GM18502 (cell line): ENCODE measurements around the gene IGFBP4.

Experiments
- ATAC-seq: cut with Tn5 transposase; IDR thresholded peaks from one replicate; pipeline ENCODE4 v1.9.1; 2021; ENCODE audit warnings: mild to moderate bottlenecking; ENCODE audit not compliant: unreplicated experiment, poor library complexity

The IGFBP4 gene

GRCh38 chr17:40469805-40470675, 26.8 kb downstream of the IGFBP4 start:
- ATAC-seq, result no peak

GRCh38 chr17:40470932-40471828, 27.9 kb downstream of the IGFBP4 start:
- ATAC-seq, result no peak

- ATAC-seq, result no peak
Measured at GRCh38 chr17:40471846-40472732, 28.8 kb downstream of the IGFBP4 start.

GRCh38 chr17:40472733-40473452, 29.6 kb downstream of the IGFBP4 start:
- ATAC-seq, result no peak

GRCh38 chr17:40473573-40474365, 30.5 kb downstream of the IGFBP4 start:
- no peak for ATAC-seq

- ATAC-seq, result no peak
Measured at GRCh38 chr17:40474419-40475002, 31.3 kb downstream of the IGFBP4 start.

DNA sequence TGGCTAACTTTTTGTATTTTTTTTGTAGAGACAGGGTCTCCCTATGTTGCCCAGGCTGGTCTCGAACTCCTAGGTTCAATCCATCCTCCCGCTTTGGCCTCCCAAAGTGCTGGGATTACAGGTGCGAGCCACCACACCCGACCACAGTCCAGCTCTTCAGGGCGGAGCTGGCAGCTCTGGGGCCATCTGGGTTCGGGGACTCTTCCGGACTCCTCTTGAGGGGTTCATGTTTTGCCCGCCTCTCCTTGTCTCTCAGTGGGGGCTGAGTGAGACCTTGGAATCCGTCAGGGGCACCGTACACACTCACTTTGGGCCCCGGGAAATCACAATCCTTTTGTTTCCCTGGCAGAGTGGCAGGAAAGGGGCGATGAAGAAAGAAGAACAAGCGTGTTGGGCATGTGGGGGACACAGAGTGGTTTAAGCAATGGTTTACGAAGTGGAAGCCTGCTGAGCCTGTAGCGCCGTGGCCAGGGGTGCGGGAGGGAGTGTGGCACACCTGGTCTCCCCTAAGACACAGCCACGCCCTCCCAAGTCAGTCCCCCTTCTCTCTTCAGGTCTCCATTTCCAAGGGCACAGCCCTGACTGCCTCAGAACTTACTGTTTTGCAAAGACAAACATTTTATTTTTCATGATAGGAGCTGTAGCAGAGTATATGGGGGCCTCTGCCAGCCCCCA, 32.1 kb downstream of the IGFBP4 start:
- ATAC-seq, result no peak

GRCh38 chr17:40477796-40478195, 34.5 kb downstream of the IGFBP4 start:
- no peak for ATAC-seq

DNA sequence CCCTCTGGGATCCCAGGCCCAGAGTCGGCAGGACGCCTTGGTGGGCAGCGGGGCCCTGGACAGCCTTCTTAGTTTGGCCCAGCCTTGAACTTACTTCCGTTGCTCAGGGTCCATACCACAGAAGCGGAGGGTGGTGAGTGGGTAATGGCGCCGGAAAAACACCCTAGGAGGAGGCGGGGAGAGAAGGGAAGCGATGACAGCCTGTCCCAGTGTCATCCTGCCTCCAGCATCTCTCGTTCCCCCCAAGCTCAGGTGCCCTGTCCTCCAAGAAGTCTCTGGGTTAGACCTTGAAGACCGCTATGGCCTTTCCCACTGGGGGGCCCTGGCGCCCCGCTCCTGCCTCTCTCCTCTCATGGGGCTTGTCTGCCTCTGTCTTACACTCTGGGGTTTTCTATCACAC, 35.2 kb downstream of the IGFBP4 start:
- no peak for ATAC-seq

GRCh38 chr17:40479754-40480480, 36.7 kb downstream of the IGFBP4 start:
- ATAC-seq, result no peak

GRCh38 chr17:40480501-40481003, 37.3 kb downstream of the IGFBP4 start:
- no peak for ATAC-seq

DNA sequence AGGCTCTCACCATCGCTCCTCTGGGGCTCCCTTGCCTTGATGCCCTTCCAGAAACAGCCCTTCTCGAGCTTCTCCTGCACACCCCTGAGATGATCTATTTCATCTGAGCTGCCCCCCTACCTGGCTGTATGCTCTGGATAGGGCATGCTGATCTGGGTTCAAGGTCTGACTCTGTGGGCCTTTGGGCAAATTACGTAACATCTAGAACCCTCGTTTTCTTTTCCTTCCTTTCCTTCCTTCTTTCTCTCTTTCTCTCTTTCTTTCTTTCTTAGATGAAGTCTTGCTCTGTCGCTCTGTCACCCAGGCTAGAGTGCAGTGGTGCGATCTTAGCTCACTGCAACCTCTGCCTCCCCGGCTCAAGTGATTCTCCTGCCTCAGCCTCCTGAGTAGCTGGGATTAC, 37.9 kb downstream of the IGFBP4 start:
- ATAC-seq, result no peak

DNA sequence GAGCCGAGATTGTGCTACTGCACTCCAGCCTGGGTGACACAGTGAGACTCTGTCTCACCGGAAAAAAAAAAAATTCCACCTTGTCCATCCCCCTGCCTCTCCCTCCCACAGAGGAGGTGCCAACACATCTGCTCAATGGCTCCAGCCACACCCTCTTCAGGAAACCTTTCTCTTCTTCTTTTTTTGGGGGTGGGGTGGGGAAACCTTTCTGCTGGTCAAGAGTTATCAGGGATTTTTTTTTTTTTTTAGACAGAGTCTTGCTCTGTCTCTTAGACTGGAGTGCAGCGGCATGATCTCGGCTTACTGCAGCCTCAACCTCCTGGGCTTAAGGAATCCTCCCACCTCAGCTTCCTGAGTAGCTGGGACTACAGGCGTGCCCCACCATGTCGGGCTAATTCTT, 39.5 kb downstream of the IGFBP4 start:
- ATAC-seq, result no peak

DNA sequence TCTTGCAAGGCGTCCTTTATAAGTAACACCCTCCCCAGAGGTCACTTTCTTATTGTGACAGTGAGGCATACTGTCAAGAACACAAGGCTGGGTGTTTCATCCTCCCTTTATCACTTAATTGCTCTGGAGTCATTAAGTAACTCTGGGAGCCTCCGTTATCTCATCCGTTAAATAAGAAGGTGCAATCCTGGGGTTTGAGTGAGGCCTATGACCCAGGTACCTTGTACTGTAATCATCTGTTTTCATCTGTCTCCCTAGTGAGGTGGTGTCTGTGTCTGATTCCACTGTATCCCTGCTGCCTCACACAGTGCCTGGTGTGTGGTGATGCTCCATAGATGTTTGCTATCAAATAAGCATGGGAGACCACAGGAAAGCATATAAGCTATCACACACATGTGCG, 40.4 kb downstream of the IGFBP4 start:
- ATAC-seq, result no peak

- no peak for ATAC-seq
Measured at GRCh38 chr17:40484285-40484972, 41.2 kb downstream of the IGFBP4 start.

DNA sequence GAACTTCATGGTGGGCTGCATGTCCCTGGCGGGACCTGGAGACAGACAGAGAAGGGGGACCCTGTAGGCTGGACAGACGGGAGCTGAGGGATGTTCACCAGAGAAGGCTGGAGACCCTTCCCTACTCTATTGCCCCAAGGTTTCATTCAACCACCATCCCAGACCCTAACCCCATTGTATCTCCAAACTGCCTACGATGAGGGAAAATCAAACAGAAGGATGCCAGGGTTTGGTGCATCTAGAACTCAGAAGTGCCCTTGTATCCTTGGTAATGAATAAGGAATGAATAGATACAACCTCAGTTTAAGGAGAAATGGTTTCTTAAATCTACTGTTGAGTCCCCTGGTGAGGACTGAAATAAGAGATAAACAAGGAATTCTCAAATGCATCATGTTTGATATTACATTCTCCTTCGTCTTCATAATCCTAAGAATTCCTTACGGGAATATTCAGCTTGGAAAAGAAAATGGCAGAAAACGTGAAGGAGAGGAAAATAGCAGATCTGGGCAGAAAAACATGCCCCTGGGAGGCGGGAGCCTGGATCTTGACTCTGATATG, 41.8 kb downstream of the IGFBP4 start:
- ATAC-seq, result no peak
